H1 (cell line): ENCODE data around the gene CELF4. TPM values are rescaled to one million over a fixed set of nuclear protein-coding genes. Genes with fewer than 3 reads are reported as not detected.
A peak's percentile ranks its signal among the peaks of the same experiment; 100 is the strongest.

ENCODE experiments used
- ATF3 ChIP-seq: IDR thresholded peaks from 2 replicates; pipeline ENCODE4 v1.6.1; 2011; ENCODE audit warnings: low read depth, mild to moderate bottlenecking, low read length; ENCODE audit not compliant: insufficient read depth
- BACH1 ChIP-seq: IDR thresholded peaks from 2 replicates; pipeline ENCODE4 v1.6.1; 2012; ENCODE audit warnings: low read length, improper control_type of control experiment
- BCL11A ChIP-seq, 2 experiments: IDR thresholded peaks; one replicate each; pipeline ENCODE4 v1.6.1; 2011; ENCODE audit warnings: low read depth in 2 of 2, low read length in 2 of 2, mild to moderate bottlenecking in 2 of 2
- BRCA1 ChIP-seq: IDR thresholded peaks from 2 replicates; pipeline ENCODE4 v1.6.1; 2012; ENCODE audit warnings: low read depth, low read length, improper control_type of control experiment
- CBX5 ChIP-seq: fragments of 300-800, 300-1000 bp; sonication (generic); IDR thresholded peaks from 2 replicates; pipeline ENCODE4 v1.7.1; 2016; ENCODE audit warnings: antibody characterized with exemption, low read length, low read depth
- CHD1 ChIP-seq: IDR thresholded peaks from 2 replicates; pipeline ENCODE4 v1.6.1; 2012; ENCODE audit warnings: low read depth, low read length, improper control_type of control experiment
- CTBP2 ChIP-seq: IDR thresholded peaks from 2 replicates; pipeline ENCODE4 v1.7.0; 2011; ENCODE audit warnings: borderline replicate concordance, mild to moderate bottlenecking, moderate library complexity, mixed read lengths, low read length; ENCODE audit not compliant: insufficient read depth, insufficient read length
- GABPA ChIP-seq: IDR thresholded peaks from 2 replicates; pipeline ENCODE4 v1.6.1; 2011; ENCODE audit warnings: mild to moderate bottlenecking, low read length, moderate library complexity, borderline replicate concordance; ENCODE audit not compliant: insufficient read depth
- JUND ChIP-seq: IDR thresholded peaks from 2 replicates; pipeline ENCODE4 v1.6.1; 2011; ENCODE audit warnings: mild to moderate bottlenecking, improper control_type of control experiment, low read length
- KDM1A ChIP-seq: fragments of 200-600, 300-600 bp; sonication (generic); IDR thresholded peaks from 2 replicates; pipeline ENCODE4 v1.7.1; 2016; ENCODE audit warnings: mild to moderate bottlenecking, low read length, borderline replicate concordance
- KDM5A ChIP-seq: fragments of 200-600 bp; IDR thresholded peaks from 2 replicates; pipeline ENCODE4 v1.7.1; 2012; ENCODE audit warnings: mild to moderate bottlenecking, low read length, inconsistent platforms, mixed read lengths
- MAFK ChIP-seq: IDR thresholded peaks from 2 replicates; pipeline ENCODE4 v1.6.1; 2012; ENCODE audit warnings: low read depth, mild to moderate bottlenecking, improper control_type of control experiment, low read length
- MAX ChIP-seq: IDR thresholded peaks from 2 replicates; pipeline ENCODE4 v1.6.1; 2012; ENCODE audit warnings: inconsistent platforms
- NANOG ChIP-seq: IDR thresholded peaks from 2 replicates; pipeline ENCODE4 v1.6.1; 2011; ENCODE audit warnings: low read length, low read depth, mild to moderate bottlenecking, inconsistent platforms; ENCODE audit not compliant: insufficient read depth, poor library complexity, severe bottlenecking
- NRF1 ChIP-seq: IDR thresholded peaks from 2 replicates; pipeline ENCODE4 v1.6.1; 2011; ENCODE audit warnings: mild to moderate bottlenecking, low read depth, low read length, improper control_type of control experiment
- POLR2A ChIP-seq, 2 experiments: IDR thresholded peaks; 1 replicate in 1 of 2; 2 replicates in 1 of 2; pipeline ENCODE4 v1.6.1; 2011; ENCODE audit warnings: low read depth in 2 of 2, low read length in 2 of 2, mild to moderate bottlenecking in 2 of 2; ENCODE audit errors: control extremely low read depth in 1 of 2
- RAD21 ChIP-seq, 2 experiments: IDR thresholded peaks in 1 of 2; conservative IDR thresholded peaks in 1 of 2; 2 replicates each; pipeline ENCODE4 v1.6.1; 2011; ENCODE audit warnings: low read depth in 2 of 2, low read length in 2 of 2, improper control_type of control experiment in 1 of 2, inconsistent platforms in 1 of 2, mild to moderate bottlenecking in 1 of 2, moderate library complexity in 1 of 2
- SIN3A ChIP-seq, 2 experiments: IDR thresholded peaks in 1 of 2; conservative IDR thresholded peaks in 1 of 2; 2 replicates each; pipeline ENCODE4 v1.6.1; 2011 to 2012; ENCODE audit warnings: low read length in 2 of 2, improper control_type of control experiment in 1 of 2, low read depth in 1 of 2, mild to moderate bottlenecking in 1 of 2
- SP1 ChIP-seq: IDR thresholded peaks from 2 replicates; pipeline ENCODE4 v1.6.1; 2011; ENCODE audit warnings: low read depth, low read length
- SP2 ChIP-seq: IDR thresholded peaks from 2 replicates; pipeline ENCODE4 v1.6.1; 2012; ENCODE audit warnings: mild to moderate bottlenecking, low read length, inconsistent platforms
- SP4 ChIP-seq: IDR thresholded peaks from 2 replicates; pipeline ENCODE4 v1.6.1; 2012; ENCODE audit warnings: low read length, inconsistent platforms
- SRF ChIP-seq: IDR thresholded peaks from 2 replicates; pipeline ENCODE4 v1.6.1; 2011; ENCODE audit warnings: mild to moderate bottlenecking, low read depth, low read length, moderate library complexity
- polyA plus RNA-seq, 7 experiments: library from polyadenylated mRNA; depleted of rRNA in 3 of 7; stranded (reverse) in 5 of 7; unstranded in 2 of 7; fragments of >200 nt in 5 of 7; fragments of 200-250 nt in 2 of 7; gene quantifications; 1 replicate in 5 of 7; 2 replicates in 1 of 7; 4 replicates in 1 of 7; pipeline versions ENCODE4 v1.2.1 to v1.2.3, GENCODE V29; 2011 to 2013; ENCODE audit warnings: missing spikeins in 2 of 7, mixed read lengths in 2 of 7
- total RNA-seq: library from RNA; stranded (reverse); fragmentation: NEBNext Ultra II Directional; extraction: Animal tissue kit (Norgen Biotek cat#: 25700); gene quantifications from 2 replicates; pipeline ENCODE4 v1.2.1, GENCODE V29; 2021
- TF ChIP-seq, protein P1 (sequence below): IDR thresholded peaks from 2 replicates; pipeline ENCODE4 v1.6.1; 2012; ENCODE audit warnings: low read length, inconsistent platforms

Gene CELF4
- total and polyA plus RNA-seq, 2 of the 8 experiments (the other 6 are each of a cell fraction or from before 2014, with no cell fraction given): 1.6 to 3.4 TPM

- TF ChIP-seq GABPA (no peak), SIN3A (conservative IDR thresholded peaks at IDR 0.05 in 1 of 2, IDR thresholded peaks at IDR 0.05 in 1 of 2; ENCODE audit: low read depth in 1 of 2, low read length in 2 of 2) (peak; percentile 91 to 95), BACH1 (no peak), SRF (no peak), KDM1A (no peak), SP1 (no peak), NANOG (peak; percentile 33), RAD21 (IDR thresholded peaks at IDR 0.05 in 1 of 2, conservative IDR thresholded peaks at IDR 0.05 in 1 of 2; ENCODE audit: low read depth in 2 of 2, low read length in 2 of 2) (no peak), CHD1 (no peak), SP2 (no peak), MAFK (no peak), MAX (no peak), JUND (no peak), BRCA1 (no peak), ATF3 (no peak), POLR2A (IDR thresholded peaks at IDR 0.05; ENCODE audit: control extremely low read depth in 1 of 2, low read depth in 2 of 2, low read length in 2 of 2) (no peak), NRF1 (no peak), BCL11A (IDR thresholded peaks at IDR 0.05; ENCODE audit: low read depth in 2 of 2, low read length in 2 of 2) (no peak), CBX5 (no peak), CTBP2 (no peak), SP4 (no peak), KDM5A (no peak)
- TF ChIP-seq, protein P1, sequence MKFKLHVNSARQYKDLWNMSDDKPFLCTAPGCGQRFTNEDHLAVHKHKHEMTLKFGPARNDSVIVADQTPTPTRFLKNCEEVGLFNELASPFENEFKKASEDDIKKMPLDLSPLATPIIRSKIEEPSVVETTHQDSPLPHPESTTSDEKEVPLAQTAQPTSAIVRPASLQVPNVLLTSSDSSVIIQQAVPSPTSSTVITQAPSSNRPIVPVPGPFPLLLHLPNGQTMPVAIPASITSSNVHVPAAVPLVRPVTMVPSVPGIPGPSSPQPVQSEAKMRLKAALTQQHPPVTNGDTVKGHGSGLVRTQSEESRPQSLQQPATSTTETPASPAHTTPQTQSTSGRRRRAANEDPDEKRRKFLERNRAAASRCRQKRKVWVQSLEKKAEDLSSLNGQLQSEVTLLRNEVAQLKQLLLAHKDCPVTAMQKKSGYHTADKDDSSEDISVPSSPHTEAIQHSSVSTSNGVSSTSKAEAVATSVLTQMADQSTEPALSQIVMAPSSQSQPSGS: no peak
Measured at GRCh38 chr18:37483221-37483971, 82.2 kb downstream of the CELF4 start (continued).
